Globus pallidus (tissue), 1 donor: Measurements from ENCODE around the gene DDB1.

Experiments
- DNase-seq: peaks from one replicate; pipeline ENCODE4 v3.0.0-alpha.2; 2015; ENCODE audit warnings: low spot score

The DDB1 gene

DNA sequence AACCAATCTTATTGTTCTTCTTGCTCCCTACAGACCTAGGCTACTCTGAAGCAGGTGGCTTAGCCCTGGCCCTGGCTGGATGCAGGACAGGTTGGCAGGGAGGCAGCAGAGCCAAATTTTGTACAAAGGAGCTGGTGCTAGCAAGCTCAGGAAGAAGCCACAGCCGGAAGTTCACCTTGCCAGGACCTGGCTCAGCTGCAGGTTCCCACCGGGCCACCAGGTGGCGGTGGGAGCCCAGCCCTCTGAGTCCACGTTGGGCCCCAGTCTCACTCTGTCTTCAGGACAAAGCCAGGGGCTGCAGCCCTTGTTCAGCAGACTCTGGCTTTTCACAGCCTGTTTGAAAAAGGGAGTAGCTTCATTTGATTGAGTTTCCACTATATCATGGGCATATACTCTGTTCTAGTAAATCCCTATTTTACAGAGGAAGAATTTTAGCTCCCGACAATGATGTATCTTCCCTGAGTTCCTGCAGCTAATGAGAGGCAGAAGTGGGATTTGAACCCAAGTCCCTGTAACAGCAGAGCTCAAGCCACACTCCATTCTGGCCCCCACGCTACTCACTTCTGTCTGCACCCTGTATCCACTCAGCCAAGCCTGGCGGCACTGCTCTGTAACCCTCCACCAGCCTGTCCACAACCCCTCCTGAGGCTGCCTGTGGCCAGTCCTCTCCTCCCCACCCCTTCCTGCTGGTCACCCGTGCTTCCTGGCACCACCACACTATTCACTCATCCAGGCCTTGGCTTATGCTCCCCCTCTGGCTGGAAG is 3.4 kb upstream of the DDB1 start:
- peak; percentile 42 for DNase-seq

GRCh38 chr11:61335355-61335710 is 2.4 kb upstream of the DDB1 start:
- no peak for DNase-seq

DNA sequence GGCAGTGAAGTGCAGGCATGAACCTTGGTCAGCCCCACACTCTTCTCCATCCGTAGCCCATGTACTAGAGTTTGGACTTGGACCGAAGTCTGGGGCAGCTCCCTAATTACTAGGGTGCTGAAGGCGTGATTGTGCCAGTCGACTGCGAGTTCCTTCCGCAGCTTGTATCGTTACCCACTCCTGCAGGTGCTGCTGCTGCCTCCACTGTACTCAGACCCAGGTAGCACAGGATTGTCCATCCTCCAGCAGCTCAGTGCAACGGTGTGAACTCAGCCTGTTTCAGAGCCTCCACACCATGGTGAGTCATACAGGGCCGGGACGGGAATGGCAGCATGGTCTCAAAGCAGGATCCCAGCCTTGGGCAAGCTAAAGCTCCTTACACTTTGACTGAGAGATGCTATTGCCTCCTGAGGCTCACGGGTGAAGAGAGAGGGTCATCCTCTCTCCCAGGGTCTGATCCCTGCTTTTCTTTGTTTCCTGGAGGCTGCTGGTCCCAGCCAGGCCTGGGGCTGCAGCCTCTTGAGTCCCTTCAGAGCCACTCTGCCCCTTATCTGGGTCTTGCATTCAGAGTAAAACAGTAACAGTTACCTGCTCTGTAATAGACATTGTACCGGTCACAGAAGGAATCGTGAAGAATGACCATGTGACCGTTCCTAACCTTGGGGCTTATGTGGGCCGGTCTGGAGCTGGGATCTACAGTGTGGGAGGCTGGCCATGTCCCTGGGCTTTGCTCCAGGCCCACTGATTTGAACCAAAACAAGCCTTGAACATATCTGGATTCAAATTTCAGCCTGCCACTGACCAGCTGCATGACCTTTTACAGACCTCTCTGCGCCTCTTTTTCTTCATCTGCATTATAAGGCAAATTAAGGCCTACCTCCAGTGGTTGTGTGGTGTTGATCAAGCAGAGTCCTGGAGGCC is 1.8 kb upstream of the DDB1 start:
- DNase-seq, result no peak

DNA sequence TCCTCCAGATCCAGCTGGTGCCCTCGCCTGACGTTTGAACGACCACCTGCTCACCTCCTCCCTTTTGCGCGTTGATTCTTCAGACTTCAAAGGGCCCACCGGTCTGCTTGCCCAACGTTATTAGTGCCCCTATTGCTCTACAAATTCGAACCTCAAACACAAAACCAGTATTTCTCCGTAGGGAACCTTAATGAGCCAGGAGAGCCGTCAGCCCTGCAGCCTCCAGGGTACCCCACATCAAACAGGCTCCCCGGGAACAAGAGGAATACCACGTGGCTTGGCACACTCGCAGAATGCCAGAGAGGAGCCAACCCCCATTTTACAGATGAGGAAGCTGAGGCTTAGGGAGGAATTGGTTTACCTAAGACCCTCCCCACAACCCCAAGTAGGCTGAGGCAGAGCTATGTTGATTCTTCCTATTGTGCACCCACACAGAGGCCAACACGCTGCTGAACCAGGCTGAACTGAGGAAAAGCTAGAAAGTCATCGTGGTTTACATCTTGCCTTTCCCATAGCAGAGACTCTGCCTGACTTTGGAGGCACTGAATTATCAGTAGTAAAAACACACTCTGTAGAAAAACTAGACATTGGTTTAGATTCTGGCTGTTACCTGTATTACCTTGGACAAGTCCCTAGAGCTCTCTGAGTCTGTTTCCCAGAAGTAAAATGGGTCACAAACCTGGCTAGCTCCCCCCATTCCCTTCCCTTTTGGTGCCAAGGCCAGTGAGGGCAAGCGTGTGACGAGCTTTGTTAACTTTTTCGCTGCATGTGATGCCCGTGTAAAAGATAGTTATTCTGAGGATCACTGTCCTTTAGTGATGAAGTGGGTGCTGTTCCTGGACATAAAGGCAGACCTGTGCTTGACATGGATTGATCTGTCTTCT is 887 bp upstream of the DDB1 start:
- no peak for DNase-seq

GRCh38 chr11:61332281-61332796 is 566 bp downstream of the DDB1 start:
- peak; percentile 6 for DNase-seq

DNA sequence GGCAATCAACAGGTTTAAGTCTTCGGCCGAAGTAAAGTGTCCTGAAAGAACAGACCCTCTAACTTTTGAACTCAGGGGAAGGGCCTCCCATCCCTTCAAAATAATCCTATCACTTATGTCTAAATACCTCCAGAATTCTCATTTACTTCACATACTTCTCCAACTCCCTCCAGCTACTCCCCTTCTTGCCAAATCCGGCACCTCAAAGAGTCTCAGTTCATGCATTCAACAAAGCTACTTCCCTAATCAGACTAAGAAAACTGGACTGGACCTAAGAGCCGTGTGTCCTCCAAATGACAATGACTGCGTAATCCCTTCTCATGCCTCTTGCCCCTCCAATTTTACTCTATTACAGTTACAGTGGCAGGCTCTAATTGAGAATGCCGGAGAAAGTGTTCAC is 1.3 kb downstream of the DDB1 start:
- DNase-seq, result no peak

DNA sequence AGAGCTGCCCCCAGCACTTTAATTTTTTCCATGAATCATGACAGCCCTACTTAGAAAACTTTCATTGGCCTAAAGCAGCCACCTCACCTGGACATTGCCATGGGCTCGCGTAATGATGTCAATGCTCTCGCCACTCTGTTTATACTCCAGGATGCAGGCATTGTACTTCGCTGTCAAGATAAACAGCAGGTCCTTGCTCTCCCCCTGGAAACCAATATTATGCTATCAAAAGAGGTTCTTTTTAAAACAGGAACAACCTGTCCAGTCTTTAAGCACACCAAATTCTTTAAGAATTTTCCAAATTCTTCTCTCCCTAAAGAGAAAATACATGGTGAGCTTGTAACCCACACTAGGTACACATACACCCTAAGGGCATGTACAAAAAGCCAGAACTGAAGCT is 3.0 kb downstream of the DDB1 start:
- DNase-seq, result no peak

GRCh38 chr11:61328351-61328750 is 4.6 kb downstream of the DDB1 start:
- DNase-seq, result no peak

DNA sequence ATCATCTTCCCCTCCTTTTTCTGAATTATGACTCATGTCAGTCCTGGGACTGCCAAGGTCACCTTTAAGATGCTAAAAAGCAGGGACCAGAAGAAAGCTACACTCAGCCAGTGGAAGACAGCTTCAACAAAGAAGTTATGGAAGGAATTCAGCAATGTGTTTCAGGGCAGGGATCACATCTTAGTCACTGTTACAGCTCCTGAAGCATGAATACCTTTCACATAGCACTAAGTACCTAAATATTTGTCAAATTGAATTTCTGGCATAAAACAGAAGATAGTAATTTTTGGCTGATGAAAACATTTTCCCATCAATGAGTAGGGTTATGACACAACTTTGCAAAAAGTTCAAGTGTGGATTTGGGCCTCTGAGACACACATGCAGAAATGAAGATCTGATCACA is 5.2 kb downstream of the DDB1 start:
- no peak for DNase-seq

GRCh38 chr11:61325649-61326414 is 7.1 kb downstream of the DDB1 start:
- DNase-seq, result no peak

- DNase-seq, result no peak
Observed at GRCh38 chr11:61315260-61315659, 17.6 kb downstream of the DDB1 start.

GRCh38 chr11:61310749-61311148 is 22.2 kb downstream of the DDB1 start:
- no peak for DNase-seq

GRCh38 chr11:61309739-61310138 is 23.2 kb downstream of the DDB1 start:
- DNase-seq, result no peak

GRCh38 chr11:61309141-61309540 is 23.8 kb downstream of the DDB1 start:
- DNase-seq, result no peak

DNA sequence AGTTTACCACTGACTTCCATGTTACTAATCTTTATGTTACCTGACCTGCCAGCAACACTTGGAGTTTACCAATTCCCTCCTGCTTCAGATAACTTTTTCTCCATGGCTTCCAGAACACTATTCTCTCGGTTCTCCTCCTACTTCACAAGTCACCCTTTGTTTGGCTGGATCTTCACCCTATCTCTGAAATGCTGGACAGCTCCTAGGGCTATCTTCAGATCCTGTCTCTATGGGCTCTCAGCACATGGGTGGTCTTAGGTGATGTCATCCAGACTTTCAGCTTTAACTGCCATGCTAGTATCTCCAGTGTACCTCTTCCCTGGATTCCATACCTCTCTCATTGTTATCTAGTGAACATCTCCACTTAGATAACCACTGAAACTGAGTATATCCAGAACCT is 25.6 kb downstream of the DDB1 start:
- no peak for DNase-seq

DNA sequence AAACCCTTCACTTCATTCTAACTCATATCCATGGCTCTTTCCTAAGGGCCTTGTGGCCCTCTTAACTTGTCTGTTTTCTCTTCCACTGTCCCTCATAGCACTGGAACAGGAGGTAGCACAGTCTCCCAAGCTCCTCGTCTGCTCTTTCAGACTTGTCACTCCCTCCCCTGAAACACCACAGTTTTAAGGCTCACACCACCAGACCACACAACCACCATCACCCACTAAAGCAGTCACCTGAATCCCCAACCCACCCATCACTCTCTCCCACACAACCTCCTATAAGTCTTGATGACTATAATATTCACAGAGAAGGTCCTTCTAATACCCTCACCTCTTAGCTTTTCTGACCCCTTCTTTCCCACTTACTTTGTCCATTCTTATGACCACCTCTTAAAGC is 26.7 kb downstream of the DDB1 start:
- no peak for DNase-seq

DNA sequence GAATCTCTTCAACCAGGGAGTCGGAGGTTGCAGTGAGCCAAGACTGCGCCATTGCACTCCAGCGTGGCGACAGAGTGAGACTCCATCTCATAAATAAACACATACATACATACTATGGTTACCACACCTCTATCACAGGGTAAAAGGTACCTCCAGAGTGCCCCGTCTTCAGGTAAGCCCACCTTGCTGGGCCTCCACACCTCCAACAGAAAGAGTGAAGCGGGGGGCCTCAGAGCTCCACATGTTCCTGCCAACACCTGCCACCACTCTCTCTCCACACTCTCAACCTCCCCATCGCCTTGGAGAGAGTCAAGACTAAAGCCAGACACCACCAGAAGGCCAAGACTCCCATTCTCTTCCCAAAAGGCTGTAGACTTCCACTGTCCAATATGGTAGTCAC is 27.5 kb downstream of the DDB1 start:
- DNase-seq, result no peak

DNA sequence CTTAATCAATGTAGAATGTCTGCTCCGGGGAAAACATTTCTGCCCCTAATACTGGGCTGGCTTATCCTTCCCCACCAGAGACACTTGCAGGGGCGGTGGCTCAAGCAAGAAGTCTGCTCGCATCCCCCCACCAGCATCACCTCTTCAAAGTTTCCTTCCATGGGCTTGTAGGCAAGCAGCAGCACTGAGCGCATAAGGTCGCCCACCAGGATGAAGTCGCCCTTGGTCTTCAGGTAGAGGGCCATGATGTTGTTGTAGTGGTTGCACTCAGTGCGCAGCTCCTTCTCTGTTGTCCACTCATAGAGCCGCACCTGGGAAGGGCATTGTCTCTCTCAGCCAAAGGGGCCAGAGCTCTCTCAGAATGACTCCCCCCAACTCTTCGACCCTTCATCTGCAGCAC is 29.2 kb downstream of the DDB1 start:
- DNase-seq, result no peak

- DNase-seq, result no peak
Observed at GRCh38 chr11:61302550-61302949, 30.4 kb downstream of the DDB1 start.

- no peak for DNase-seq
Observed at GRCh38 chr11:61298663-61299244, 34.2 kb downstream of the DDB1 start.

GRCh38 chr11:61297746-61298145 is 35.2 kb downstream of the DDB1 start:
- peak; percentile 58 for DNase-seq
